Body of pancreas (tissue), 4 donors: ENCODE results near the gene TMEM225. TPM values are rescaled to one million over a fixed set of nuclear protein-coding genes. Genes with fewer than 3 reads are reported as not detected.

ENCODE experiments used
- ATAC-seq: fragments of 150-250 bp; one replicate; pipeline ENCODE4 v1.9.1; 2016
- DNase-seq, 4 donors: peaks; one replicate each; pipeline ENCODE4 v3.0.0-alpha.2; 2019
- H3K27ac ChIP-seq, 4 donors: fragments of 200-600 bp; sonication (generic); 1 replicate in 3 of 4; 2 replicates in 1 of 4; pipeline versions ENCODE4 v1.5.1 to v1.6.1; 2016 to 2019; ENCODE audit warnings: mild to moderate bottlenecking in 1 of 4, mixed read lengths in 1 of 4, moderate library complexity in 1 of 4
- H3K27me3 ChIP-seq, 2 donors: fragments of 200-600 bp; sonication (generic); one replicate each; pipeline ENCODE4 v1.6.0; 2016; ENCODE audit warnings: mild to moderate bottlenecking in 1 of 2
- H3K36me3 ChIP-seq, 2 donors: fragments of 200-600 bp; sonication (generic); replicated peaks in 1 of 2; 2 replicates each; pipeline ENCODE4 v1.5.1; 2016; ENCODE audit warnings: low read depth in 2 of 2; ENCODE audit not compliant: insufficient read depth in 1 of 2
- H3K4me1 ChIP-seq: fragments of 200-600 bp; sonication (generic); one replicate; pipeline ENCODE4 v1.6.0; 2016
- H3K4me3 ChIP-seq, 2 donors: fragments of 200-600 bp; sonication (generic); 1 replicate in 1 of 2; 2 replicates in 1 of 2; pipeline ENCODE4 v1.5.1; 2016 to 2019
- H3K9me3 ChIP-seq, 3 donors: fragments of 200-600 bp; sonication (generic); 1 replicate in 2 of 3; 2 replicates in 1 of 3; pipeline ENCODE4 v1.5.1; 2016
- POLR2A ChIP-seq, 3 donors: fragments of 450-650 bp; IDR thresholded peaks; one replicate each; pipeline ENCODE4 v1.6.1; 2016; ENCODE audit warnings: antibody characterized with exemption in 3 of 3, mild to moderate bottlenecking in 2 of 3
- WGBS, 2 donors: methylation state at CpG; one replicate each; pipeline ENCODE4 v1.1.5; 2017; 5-methylcytosine and 5-hydroxymethylcytosine counted together
- intact Hi-C: fragments of 100-400 bp; cut with DNase I; formaldehyde crosslinking; loops from one replicate; pipeline ENCODE4 v1.15.1; 2023
- total RNA-seq, 2 donors: library from RNA; depleted of rRNA; stranded (reverse); fragments of >200 nt; gene quantifications; one replicate each; pipeline ENCODE4 v1.1.0, GENCODE V29; 2016
- TF ChIP-seq, protein P1 (sequence below), 7 experiments: fragments of 450-650 bp in 4 of 7; fragments of 200-600 bp in 3 of 7; sonication (generic) in 3 of 7; IDR thresholded peaks; one replicate each; pipeline ENCODE4 v1.5.1; 2016 to 2019; ENCODE audit warnings: antibody characterized with exemption in 7 of 7

The TMEM225 gene, protein sequence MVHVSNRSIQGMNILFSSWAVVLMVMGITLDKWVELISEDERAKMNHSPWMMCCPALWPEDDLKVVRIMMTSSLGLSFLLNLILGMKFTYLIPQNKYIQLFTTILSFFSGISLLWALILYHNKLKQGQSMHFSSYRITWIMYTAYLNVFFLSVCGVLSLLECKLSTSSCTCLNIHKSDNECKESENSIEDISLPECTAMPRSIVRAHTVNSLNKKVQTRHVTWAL
- not detected for total RNA-seq

DNA sequence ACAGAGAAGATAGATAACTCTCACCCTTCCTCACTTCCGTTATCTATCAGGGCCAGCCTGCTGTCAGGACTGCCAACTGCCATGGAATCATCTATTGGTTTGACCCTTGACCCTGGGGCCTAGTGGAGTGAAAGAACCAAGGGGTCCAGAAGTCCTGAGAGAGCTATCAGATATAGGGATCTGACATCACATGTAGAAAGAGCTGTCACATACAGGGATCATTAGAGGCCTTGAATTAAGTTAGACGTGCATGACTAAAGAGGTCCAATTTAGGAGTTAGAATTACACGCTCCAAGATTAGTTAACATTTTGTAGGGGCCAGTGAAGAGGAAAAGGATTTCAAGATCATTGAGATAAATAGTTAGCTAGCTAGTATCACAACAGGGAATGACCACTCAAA is at the start of gene TMEM225:
Gene TMEM225 (minus strand): TSS at position 101 of the 400 bp plus-strand sequence. CDS start 245 bp downstream, outside the sequence.
- TF ChIP-seq, protein P1, sequence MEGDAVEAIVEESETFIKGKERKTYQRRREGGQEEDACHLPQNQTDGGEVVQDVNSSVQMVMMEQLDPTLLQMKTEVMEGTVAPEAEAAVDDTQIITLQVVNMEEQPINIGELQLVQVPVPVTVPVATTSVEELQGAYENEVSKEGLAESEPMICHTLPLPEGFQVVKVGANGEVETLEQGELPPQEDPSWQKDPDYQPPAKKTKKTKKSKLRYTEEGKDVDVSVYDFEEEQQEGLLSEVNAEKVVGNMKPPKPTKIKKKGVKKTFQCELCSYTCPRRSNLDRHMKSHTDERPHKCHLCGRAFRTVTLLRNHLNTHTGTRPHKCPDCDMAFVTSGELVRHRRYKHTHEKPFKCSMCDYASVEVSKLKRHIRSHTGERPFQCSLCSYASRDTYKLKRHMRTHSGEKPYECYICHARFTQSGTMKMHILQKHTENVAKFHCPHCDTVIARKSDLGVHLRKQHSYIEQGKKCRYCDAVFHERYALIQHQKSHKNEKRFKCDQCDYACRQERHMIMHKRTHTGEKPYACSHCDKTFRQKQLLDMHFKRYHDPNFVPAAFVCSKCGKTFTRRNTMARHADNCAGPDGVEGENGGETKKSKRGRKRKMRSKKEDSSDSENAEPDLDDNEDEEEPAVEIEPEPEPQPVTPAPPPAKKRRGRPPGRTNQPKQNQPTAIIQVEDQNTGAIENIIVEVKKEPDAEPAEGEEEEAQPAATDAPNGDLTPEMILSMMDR (IDR thresholded peaks at IDR 0.05): no peak
- no peak for TF ChIP-seq POLR2A (IDR thresholded peaks at IDR 0.05)
- H3K4me1 ChIP-seq: no peaks in the 10 kb centered on the region
- H3K27me3 ChIP-seq: no peaks in the 10 kb centered on the region
- ATAC-seq (no peak), DNase-seq (no peak)
- H3K4me3 ChIP-seq: no peak within 1 kb of the TSS
- H3K36me3 ChIP-seq: no peaks in the 10 kb centered on the region
- intact Hi-C loops: no loop called here
- WGBS, 2 donors: 92 to 97% methylated on average over 3 of the region's 3 CpGs
- H3K9me3 ChIP-seq: no peaks in the 10 kb centered on the region
- no peak within 1 kb of the TSS for H3K27ac ChIP-seq

DNA sequence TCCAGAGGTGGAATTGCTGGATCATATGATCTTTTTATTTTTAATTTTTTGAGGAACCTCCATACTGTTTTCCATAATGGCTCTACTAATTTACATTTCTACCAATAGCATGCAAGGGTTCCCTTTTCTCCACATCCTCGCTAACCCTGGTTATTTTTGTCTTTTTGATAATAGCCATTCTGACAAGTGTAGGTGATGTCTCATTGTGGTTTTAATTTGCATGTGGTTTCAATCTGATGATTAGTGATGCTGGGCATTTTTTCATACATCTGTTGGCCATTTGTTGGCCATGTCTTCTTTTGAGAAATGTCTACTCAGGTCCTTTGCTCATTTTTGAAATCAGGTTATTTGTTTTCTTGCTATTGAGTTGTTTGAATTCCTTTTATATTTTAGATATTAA is 38.6 kb upstream of the TMEM225 start:
- WGBS, 2 donors: 86 to 97% methylated on average over 1 of the region's 1 CpG
- TF ChIP-seq, protein P1 (IDR thresholded peaks at IDR 0.05): no peak
- intact Hi-C loops: no loop called here
- Histone ChIP-seq H3K36me3 (no peaks in the 10 kb centered on the region), H3K4me1 (peaks cover 14% of the 10 kb centered on the region), H3K9me3 (no peaks in the 10 kb centered on the region), H3K4me3 (no peak overlapping the region), H3K27ac (no peak overlapping the region), H3K27me3 (no peaks in the 10 kb centered on the region)
- ATAC-seq (no peak), DNase-seq (no peak)

DNA sequence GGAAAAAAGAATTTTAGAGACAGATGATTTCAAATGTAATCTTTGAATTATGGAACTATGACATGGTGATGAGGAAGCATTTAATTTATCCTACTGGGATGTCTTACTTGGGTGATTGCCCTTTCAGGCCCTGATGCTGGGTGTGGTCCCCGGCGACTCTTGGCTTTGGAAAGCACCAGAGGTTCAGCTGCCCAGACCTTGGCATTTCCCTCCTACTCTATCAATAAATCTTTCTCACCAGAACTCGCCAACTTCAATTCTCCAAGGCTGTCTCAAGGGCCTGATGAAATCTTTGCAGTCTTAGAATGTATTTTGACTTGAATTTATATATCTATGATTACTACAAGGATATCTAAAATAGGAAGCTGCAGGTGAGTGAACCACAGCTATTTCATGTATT is 35.5 kb upstream of the TMEM225 start:
- intact Hi-C loops: no loop called here
- ATAC-seq (no peak), DNase-seq (peak in 1 of 4 donors; percentile 14)
- 35 to 45% methylated on average over 3 of the region's 3 CpGs for WGBS, 2 donors
- Histone ChIP-seq H3K27ac (no peak overlapping the region), H3K9me3 (no peaks in the 10 kb centered on the region), H3K36me3 (no peaks in the 10 kb centered on the region), H3K27me3 (no peaks in the 10 kb centered on the region), H3K4me1 (peaks cover 6% of the 10 kb centered on the region), H3K4me3 (no peak overlapping the region)
- TF ChIP-seq, protein P1 (IDR thresholded peaks at IDR 0.05): no peak
- no peak for TF ChIP-seq POLR2A (IDR thresholded peaks at IDR 0.05)

DNA sequence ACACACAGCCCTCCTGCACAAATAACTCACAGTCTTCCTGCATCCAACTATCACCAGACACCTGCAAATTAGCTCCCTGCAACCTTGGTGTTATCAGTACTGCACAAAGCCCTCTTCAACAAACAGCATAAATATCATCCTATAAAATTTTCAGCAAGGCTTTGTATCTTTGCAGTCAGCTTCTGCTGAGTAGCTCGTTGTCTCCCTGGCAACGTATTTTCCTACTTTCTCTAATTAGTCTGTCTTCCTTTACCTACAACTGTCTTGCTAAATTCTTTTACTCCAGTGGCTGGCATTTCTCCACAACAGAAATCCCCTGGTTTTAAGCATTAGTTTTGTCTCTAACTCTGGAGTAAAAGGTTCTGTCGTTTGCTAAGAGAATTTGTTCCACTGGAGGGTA is 20.4 kb upstream of the TMEM225 start:
- Histone ChIP-seq H3K4me1 (peaks cover 14% of the 10 kb centered on the region), H3K36me3 (no peaks in the 10 kb centered on the region), H3K9me3 (no peaks in the 10 kb centered on the region), H3K27ac (no peak overlapping the region), H3K4me3 (no peak overlapping the region), H3K27me3 (no peaks in the 10 kb centered on the region)
- ATAC-seq (no peak), DNase-seq (no peak)
- TF ChIP-seq, protein P1 (IDR thresholded peaks at IDR 0.05): no peak
- no peak for TF ChIP-seq POLR2A (IDR thresholded peaks at IDR 0.05)
- intact Hi-C loops: no loop called here
- 61 to 69% methylated on average over 3 of the region's 3 CpGs for WGBS, 2 donors

DNA sequence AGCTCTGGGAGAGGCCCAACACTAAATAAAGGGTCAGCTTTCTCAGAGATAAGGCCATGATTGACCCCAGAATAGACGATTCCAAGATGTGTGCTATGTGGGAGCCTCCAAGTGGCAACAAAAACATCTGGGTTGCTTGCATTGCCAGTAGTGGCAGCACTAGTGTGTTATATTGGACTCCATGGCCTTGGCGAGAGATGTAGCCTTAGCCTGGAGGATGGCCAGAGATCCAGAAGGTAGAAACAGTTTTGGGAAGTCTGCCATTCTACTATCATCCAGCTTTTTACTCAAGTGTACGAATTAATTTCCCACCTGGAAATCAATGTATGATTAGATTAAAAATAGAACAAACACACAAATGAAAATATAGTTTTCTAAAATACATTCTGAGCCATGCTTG is 19.5 kb upstream of the TMEM225 start:
- WGBS, 2 donors: 23 to 31% methylated on average over 3 of the region's 3 CpGs
- Histone ChIP-seq H3K4me3 (no peak overlapping the region), H3K27ac (no peak overlapping the region), H3K27me3 (no peaks in the 10 kb centered on the region), H3K9me3 (no peaks in the 10 kb centered on the region), H3K4me1 (peaks cover 17% of the 10 kb centered on the region), H3K36me3 (no peaks in the 10 kb centered on the region)
- no peak for TF ChIP-seq POLR2A (IDR thresholded peaks at IDR 0.05)
- TF ChIP-seq, protein P1 (IDR thresholded peaks at IDR 0.05): peak in 1 of 7 experiments; percentile 9
- intact Hi-C loops: no loop called here
- DNase-seq (peak; percentile 24 to 64 (median 42)), ATAC-seq (peak; percentile 40)
